Measurements from ENCODE around the gene TTBK1. TPM values are rescaled to one million over a fixed set of nuclear protein-coding genes. Genes with fewer than 3 reads are reported as not detected.

The TTBK1 gene
- total and polyA plus RNA-seq, 10 of the 15 experiments (the other 5 are each of a cell fraction or from before 2014, with no cell fraction given): 0.05 to 0.27 TPM; not detected in 8

DNA sequence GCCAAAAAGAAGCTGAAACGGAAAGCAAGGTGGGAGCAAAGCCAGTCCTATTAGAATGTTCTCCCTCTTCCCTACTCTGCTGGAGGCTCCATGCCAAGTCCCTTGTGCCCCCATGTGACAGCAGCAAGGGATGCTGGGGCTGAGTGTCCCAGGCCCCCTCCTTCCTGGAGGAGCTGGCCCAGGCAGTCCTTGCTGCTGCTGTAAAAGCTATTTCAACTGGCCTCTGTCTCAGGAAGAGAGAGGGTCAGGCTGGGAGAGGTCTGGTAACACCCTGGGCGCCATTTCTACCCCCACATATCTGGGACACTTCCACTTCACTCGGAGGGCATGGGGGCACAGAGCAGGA, 25.0 kb downstream of the TTBK1 start:
- H3K4me2 ChIP-seq (ENCODE audit: control insufficient read depth, insufficient read depth): no peak overlapping the region
- POLR2A ChIA-PET: interaction anchor here (0.5 to 1.6 kb wide), 4 partner anchors 54 to 101 kb away, joined by 3 to 6 read pairs (median 4); partner anchors contain the start of gene ZNF318
- H3K4me1 ChIP-seq (ENCODE audit: control insufficient read depth, insufficient read depth, low read length): peaks cover 20% of the 10 kb centered on the region
- no peak overlapping the region for H3K9ac ChIP-seq (ENCODE audit: control insufficient read depth, insufficient read depth, low read length)
- SMC1A ChIA-PET (ENCODE audit: uncharacterized antibody, unreplicated experiment): interaction anchor here (0.7 to 2.5 kb wide), 9 partner anchors 9 to 238 kb away, joined by 3 to 10 read pairs (median 4); partner anchors contain the start of gene CRIP3
- H4K20me1 ChIP-seq (ENCODE audit: control insufficient read depth, insufficient read depth): no peaks in the 10 kb centered on the region
- FAIRE-seq: no peak
- intact Hi-C loops (cut with micrococcal nuclease; ENCODE audit: unreplicated experiment) (no loop called here), in situ Hi-C loops (cut with MboI) (no loop called here)
- no peak overlapping the region for H3K4me3 ChIP-seq
- WGBS (ENCODE audit: insufficient coverage, insufficient replicate concordance, low lambda C conversion rate, missing lambda C conversion rate): 74% methylated on average over 3 of the region's 3 CpGs
- H3K36me3 ChIP-seq (ENCODE audit: control insufficient read depth in 2 of 2, insufficient read depth in 2 of 2, low read length in 1 of 2): no peaks in the 10 kb centered on the region
- no TSS peak for BruUV-seq (replicated peaks)
- no peak for DNase-seq (ENCODE audit: low read depth, low spot score)
- H3K79me2 ChIP-seq (ENCODE audit: control insufficient read depth, insufficient read depth, low read length): no peaks in the 10 kb centered on the region
- RAD21 ChIA-PET (ENCODE audit: unreplicated experiment): interaction anchor here (1.0 to 1.7 kb wide), 9 partner anchors 40 to 241 kb away, joined by 3 to 6 read pairs (median 4); partner anchors contain the start of genes CRIP3 and ZNF318
- no peak overlapping the region for H2AFZ ChIP-seq (ENCODE audit: control insufficient read depth, low read depth, low read length)
- H3K27me3 ChIP-seq (replicated peaks in 1 of 2; ENCODE audit: control insufficient read depth in 2 of 2, insufficient read depth in 2 of 2, low read length in 1 of 2): no peaks in the 10 kb centered on the region
- no peaks in the 10 kb centered on the region for H3K9me3 ChIP-seq (replicated peaks; ENCODE audit: control insufficient read depth, insufficient read depth, low read length)
- H3K27ac ChIP-seq (ENCODE audit: control insufficient read depth, insufficient read depth): no peak overlapping the region
- no peak for ATAC-seq
- CTCF ChIA-PET: interaction anchor here (0.7 to 3.2 kb wide), 11 partner anchors 40 to 238 kb away, joined by 3 to 15 read pairs (median 3); partner anchors contain the start of gene CRIP3
- TF ChIP-seq, protein P1, sequence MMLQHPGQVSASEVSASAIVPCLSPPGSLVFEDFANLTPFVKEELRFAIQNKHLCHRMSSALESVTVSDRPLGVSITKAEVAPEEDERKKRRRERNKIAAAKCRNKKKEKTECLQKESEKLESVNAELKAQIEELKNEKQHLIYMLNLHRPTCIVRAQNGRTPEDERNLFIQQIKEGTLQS (IDR thresholded peaks at IDR 0.05; ENCODE audit: borderline replicate concordance, extremely low read depth, low read depth, low read length): no peak
- TF ChIP-seq CREB1 (IDR thresholded peaks at IDR 0.05; ENCODE audit: low read depth): no peak
- TF ChIP-seq ZZZ3 (IDR thresholded peaks at IDR 0.05; ENCODE audit: control insufficient read depth, insufficient read length, low read depth): no peak
- TF ChIP-seq, protein P2, sequence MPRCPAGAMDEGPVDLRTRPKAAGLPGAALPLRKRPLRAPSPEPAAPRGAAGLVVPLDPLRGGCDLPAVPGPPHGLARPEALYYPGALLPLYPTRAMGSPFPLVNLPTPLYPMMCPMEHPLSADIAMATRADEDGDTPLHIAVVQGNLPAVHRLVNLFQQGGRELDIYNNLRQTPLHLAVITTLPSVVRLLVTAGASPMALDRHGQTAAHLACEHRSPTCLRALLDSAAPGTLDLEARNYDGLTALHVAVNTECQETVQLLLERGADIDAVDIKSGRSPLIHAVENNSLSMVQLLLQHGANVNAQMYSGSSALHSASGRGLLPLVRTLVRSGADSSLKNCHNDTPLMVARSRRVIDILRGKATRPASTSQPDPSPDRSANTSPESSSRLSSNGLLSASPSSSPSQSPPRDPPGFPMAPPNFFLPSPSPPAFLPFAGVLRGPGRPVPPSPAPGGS (IDR thresholded peaks at IDR 0.05; ENCODE audit: borderline replicate concordance, insufficient read depth, low read depth, low read length, poor library complexity, severe bottlenecking): no peak
- TF ChIP-seq, protein P3, sequence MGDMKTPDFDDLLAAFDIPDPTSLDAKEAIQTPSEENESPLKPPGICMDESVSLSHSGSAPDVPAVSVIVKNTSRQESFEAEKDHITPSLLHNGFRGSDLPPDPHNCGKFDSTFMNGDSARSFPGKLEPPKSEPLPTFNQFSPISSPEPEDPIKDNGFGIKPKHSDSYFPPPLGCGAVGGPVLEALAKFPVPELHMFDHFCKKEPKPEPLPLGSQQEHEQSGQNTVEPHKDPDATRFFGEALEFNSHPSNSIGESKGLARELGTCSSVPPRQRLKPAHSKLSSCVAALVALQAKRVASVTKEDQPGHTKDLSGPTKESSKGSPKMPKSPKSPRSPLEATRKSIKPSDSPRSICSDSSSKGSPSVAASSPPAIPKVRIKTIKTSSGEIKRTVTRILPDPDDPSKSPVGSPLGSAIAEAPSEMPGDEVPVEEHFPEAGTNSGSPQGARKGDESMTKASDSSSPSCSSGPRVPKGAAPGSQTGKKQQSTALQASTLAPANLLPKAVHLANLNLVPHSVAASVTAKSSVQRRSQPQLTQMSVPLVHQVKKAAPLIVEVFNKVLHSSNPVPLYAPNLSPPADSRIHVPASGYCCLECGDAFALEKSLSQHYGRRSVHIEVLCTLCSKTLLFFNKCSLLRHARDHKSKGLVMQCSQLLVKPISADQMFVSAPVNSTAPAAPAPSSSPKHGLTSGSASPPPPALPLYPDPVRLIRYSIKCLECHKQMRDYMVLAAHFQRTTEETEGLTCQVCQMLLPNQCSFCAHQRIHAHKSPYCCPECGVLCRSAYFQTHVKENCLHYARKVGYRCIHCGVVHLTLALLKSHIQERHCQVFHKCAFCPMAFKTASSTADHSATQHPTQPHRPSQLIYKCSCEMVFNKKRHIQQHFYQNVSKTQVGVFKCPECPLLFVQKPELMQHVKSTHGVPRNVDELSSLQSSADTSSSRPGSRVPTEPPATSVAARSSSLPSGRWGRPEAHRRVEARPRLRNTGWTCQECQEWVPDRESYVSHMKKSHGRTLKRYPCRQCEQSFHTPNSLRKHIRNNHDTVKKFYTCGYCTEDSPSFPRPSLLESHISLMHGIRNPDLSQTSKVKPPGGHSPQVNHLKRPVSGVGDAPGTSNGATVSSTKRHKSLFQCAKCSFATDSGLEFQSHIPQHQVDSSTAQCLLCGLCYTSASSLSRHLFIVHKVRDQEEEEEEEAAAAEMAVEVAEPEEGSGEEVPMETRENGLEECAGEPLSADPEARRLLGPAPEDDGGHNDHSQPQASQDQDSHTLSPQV (IDR thresholded peaks at IDR 0.05): no peak
- TF ChIP-seq SREBF1 (IDR thresholded peaks at IDR 0.05; ENCODE audit: low read length): no peak
- no peak for TF ChIP-seq GABPA (IDR thresholded peaks at IDR 0.05; ENCODE audit: low read depth)
- TF ChIP-seq SMC3 (IDR thresholded peaks at IDR 0.05; ENCODE audit: borderline replicate concordance, low read length): no peak
- no peak for TF ChIP-seq FOXK2 (IDR thresholded peaks at IDR 0.05)
- TF ChIP-seq, protein P4, sequence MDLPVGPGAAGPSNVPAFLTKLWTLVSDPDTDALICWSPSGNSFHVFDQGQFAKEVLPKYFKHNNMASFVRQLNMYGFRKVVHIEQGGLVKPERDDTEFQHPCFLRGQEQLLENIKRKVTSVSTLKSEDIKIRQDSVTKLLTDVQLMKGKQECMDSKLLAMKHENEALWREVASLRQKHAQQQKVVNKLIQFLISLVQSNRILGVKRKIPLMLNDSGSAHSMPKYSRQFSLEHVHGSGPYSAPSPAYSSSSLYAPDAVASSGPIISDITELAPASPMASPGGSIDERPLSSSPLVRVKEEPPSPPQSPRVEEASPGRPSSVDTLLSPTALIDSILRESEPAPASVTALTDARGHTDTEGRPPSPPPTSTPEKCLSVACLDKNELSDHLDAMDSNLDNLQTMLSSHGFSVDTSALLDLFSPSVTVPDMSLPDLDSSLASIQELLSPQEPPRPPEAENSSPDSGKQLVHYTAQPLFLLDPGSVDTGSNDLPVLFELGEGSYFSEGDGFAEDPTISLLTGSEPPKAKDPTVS (IDR thresholded peaks at IDR 0.05; ENCODE audit: low read depth, low read length): no peak
- TF ChIP-seq, protein P5, sequence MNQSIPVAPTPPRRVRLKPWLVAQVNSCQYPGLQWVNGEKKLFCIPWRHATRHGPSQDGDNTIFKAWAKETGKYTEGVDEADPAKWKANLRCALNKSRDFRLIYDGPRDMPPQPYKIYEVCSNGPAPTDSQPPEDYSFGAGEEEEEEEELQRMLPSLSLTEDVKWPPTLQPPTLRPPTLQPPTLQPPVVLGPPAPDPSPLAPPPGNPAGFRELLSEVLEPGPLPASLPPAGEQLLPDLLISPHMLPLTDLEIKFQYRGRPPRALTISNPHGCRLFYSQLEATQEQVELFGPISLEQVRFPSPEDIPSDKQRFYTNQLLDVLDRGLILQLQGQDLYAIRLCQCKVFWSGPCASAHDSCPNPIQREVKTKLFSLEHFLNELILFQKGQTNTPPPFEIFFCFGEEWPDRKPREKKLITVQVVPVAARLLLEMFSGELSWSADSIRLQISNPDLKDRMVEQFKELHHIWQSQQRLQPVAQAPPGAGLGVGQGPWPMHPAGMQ (IDR thresholded peaks at IDR 0.05; ENCODE audit: borderline replicate concordance): no peak
- TF ChIP-seq CREM (IDR thresholded peaks at IDR 0.05; ENCODE audit: low read depth): no peak
- TF ChIP-seq PAX8 (IDR thresholded peaks at IDR 0.05): no peak
- no peak for TF ChIP-seq ZNF274 (IDR thresholded peaks at IDR 0.05; ENCODE audit: insufficient read depth, insufficient read length)

Data from GM12878 (cell line).